ENCODE data around the gene APOA4. TPM values are rescaled to one million over a fixed set of nuclear protein-coding genes. Genes with fewer than 3 reads are reported as not detected.

The APOA4 gene
- total and polyA plus RNA-seq, 2 of the 13 experiments (the other 11 are each of a cell fraction or from before 2014, with no cell fraction given) = 3.8 to 7.2 TPM

DNA sequence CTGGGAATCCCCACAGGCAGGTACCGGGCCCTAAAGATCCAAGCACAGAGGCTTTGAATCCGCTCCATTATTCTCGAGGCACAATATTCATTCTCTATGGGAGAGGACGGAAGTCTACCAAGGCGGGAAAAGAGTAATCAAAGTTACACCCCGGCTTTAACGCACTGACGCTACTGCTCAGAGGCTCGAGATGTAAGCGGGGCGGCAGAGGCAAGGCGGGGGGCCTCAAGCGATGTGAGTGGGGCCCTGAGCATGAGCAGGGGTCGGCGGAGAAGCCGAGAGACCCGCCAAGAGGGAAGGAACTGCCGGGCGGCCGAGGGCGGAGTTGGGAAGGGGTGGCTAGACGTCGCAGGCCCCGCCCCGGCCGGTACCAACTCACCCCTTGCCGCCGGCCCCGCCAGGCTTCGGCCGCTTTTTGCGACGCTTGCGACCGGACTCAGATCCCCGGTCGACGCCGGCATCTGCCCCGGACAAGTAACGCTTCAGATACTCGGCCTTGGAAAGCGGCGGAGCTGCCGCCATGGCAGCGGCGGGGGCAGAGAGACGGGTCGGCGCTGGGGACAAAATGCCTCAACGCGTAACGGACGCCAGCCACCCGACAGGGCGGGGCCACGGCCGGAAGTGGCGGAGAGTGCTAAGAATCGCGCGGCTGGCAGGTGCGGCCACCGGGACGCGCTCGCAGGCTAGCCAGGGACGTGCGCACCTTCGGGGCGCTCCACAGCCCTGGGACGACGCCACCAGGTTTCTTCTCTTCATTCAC lies 50.5 kb downstream of the APOA4 start, which contains the start of gene BUD13 (continued):
- peak; percentile 91; the same call in 1 of the 2 replicates for TF ChIP-seq GTF3A (CRISPR knock-in tag; conservative IDR thresholded peaks at IDR 0.05)
- peak; percentile 86; the same call in 1 of the 3 replicates for TF ChIP-seq MXI1 (IDR thresholded peaks at IDR 0.05; ENCODE audit: borderline replicate concordance, low read depth, low read length)
- TF ChIP-seq TSC22D2 (CRISPR knock-in tag; IDR thresholded peaks at IDR 0.05; ENCODE audit: borderline replicate concordance) = peak; percentile 85; the same call in 1 of the 2 replicates
- no peak; a peak in 1 of 4 replicates for TF ChIP-seq EP300 (IDR thresholded peaks at IDR 0.05; ENCODE audit: low read depth in 2 of 2, low read length in 2 of 2)
- TF ChIP-seq EP300 (CRISPR knock-in tag; IDR thresholded peaks at IDR 0.05; ENCODE audit: borderline replicate concordance) = peak; percentile 37; the same call in 1 of the 2 replicates
- peak; percentile 89; the same call in 1 of the 2 replicates for TF ChIP-seq ZZZ3 (CRISPR knock-in tag; IDR thresholded peaks at IDR 0.05; ENCODE audit: borderline replicate concordance)
- TF ChIP-seq ARHGAP35 (CRISPR knock-in tag; IDR thresholded peaks at IDR 0.05; ENCODE audit: borderline replicate concordance) = peak; percentile 77; the same call in 1 of the 2 replicates
- TF ChIP-seq ZNF800 (CRISPR knock-in tag; IDR thresholded peaks at IDR 0.05) = peak; percentile 74
- TF ChIP-seq, protein P1, sequence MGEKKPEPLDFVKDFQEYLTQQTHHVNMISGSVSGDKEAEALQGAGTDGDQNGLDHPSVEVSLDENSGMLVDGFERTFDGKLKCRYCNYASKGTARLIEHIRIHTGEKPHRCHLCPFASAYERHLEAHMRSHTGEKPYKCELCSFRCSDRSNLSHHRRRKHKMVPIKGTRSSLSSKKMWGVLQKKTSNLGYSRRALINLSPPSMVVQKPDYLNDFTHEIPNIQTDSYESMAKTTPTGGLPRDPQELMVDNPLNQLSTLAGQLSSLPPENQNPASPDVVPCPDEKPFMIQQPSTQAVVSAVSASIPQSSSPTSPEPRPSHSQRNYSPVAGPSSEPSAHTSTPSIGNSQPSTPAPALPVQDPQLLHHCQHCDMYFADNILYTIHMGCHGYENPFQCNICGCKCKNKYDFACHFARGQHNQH (CRISPR knock-in tag; IDR thresholded peaks at IDR 0.05) = peak; percentile 83
- TF ChIP-seq ZSCAN22 (CRISPR knock-in tag; IDR thresholded peaks at IDR 0.05) = no peak
- TF ChIP-seq ZNF354B (CRISPR knock-in tag; IDR thresholded peaks at IDR 0.05) = no peak
- peak; percentile 86 for TF ChIP-seq SKI (IDR thresholded peaks at IDR 0.05; ENCODE audit: partially characterized antibody)
- TF ChIP-seq SMC3 (IDR thresholded peaks at IDR 0.05; ENCODE audit: low read length) = no peak
- TF ChIP-seq, protein P2, sequence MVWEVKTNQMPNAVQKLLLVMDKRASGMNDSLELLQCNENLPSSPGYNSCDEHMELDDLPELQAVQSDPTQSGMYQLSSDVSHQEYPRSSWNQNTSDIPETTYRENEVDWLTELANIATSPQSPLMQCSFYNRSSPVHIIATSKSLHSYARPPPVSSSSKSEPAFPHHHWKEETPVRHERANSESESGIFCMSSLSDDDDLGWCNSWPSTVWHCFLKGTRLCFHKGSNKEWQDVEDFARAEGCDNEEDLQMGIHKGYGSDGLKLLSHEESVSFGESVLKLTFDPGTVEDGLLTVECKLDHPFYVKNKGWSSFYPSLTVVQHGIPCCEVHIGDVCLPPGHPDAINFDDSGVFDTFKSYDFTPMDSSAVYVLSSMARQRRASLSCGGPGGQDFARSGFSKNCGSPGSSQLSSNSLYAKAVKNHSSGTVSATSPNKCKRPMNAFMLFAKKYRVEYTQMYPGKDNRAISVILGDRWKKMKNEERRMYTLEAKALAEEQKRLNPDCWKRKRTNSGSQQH (CRISPR knock-in tag; IDR thresholded peaks at IDR 0.05; ENCODE audit: low read depth) = peak; percentile 83; the same call in 1 of the 2 replicates
- TF ChIP-seq ZNF253 (CRISPR knock-in tag; IDR thresholded peaks at IDR 0.05; ENCODE audit: borderline replicate concordance) = peak; percentile 75; the same call in 1 of the 2 replicates
- TF ChIP-seq MAZ (IDR thresholded peaks at IDR 0.05; ENCODE audit: borderline replicate concordance, low read depth, low read length) = peak; percentile 91
- TF ChIP-seq MAZ (CRISPR knock-in tag; IDR thresholded peaks at IDR 0.05; ENCODE audit: low read depth) = peak; percentile 98
- peak; percentile 54; the same call in 1 of the 2 replicates for TF ChIP-seq SKIL (CRISPR knock-in tag; IDR thresholded peaks at IDR 0.05; ENCODE audit: borderline replicate concordance)
- peak; percentile 94 for TF ChIP-seq SALL2 (CRISPR knock-in tag; IDR thresholded peaks at IDR 0.05)
- TF ChIP-seq MEF2D (CRISPR knock-in tag; IDR thresholded peaks at IDR 0.05) = no peak

Measured in HepG2 (cell line).